Neutrophil (primary cell): ENCODE results near the gene LRFN2.

Experiments
- H3K27ac ChIP-seq: fragments of 200-600 bp; sonication (generic); 2 replicates; pipeline ENCODE4 v1.5.1; 2016; ENCODE audit warnings: mild to moderate bottlenecking, moderate library complexity
- H3K27me3 ChIP-seq: fragments of 200-600 bp; sonication (generic); 2 replicates; pipeline ENCODE4 v1.6.0; 2016; ENCODE audit warnings: mild to moderate bottlenecking
- H3K36me3 ChIP-seq: fragments of 200-600 bp; sonication (generic); 2 replicates; pipeline ENCODE4 v1.5.1; 2017
- H3K4me1 ChIP-seq, 2 experiments: fragments of 200-600 bp in 1 of 2; sonication (generic) in 1 of 2; 1 replicate in 1 of 2; 2 replicates in 1 of 2; pipeline versions ENCODE4 v1.5.1 to v1.6.1; 2013 to 2016; ENCODE audit warnings: low read depth in 1 of 2, low read length in 1 of 2, mild to moderate bottlenecking in 1 of 2, moderate library complexity in 1 of 2; ENCODE audit not compliant: control insufficient read depth in 1 of 2, insufficient read depth in 1 of 2
- H3K4me3 ChIP-seq, 2 experiments: fragments of 200-600 bp in 1 of 2; sonication (generic) in 1 of 2; 1 replicate in 1 of 2; 2 replicates in 1 of 2; pipeline ENCODE4 v1.5.1; 2013 to 2016; ENCODE audit warnings: low read depth in 1 of 2, low read length in 1 of 2, mild to moderate bottlenecking in 1 of 2, moderate library complexity in 1 of 2
- H3K9me3 ChIP-seq: fragments of 200-600 bp; sonication (generic); 2 replicates; pipeline ENCODE4 v1.5.1; 2016
- CTCF ChIP-seq: fragments of 200-600 bp; sonication (generic); IDR thresholded peaks from 2 replicates; pipeline ENCODE4 v1.5.1; 2016; ENCODE audit warnings: antibody characterized with exemption

Gene LRFN2

GRCh38 chr6:40528051-40528450 is 59.1 kb downstream of the LRFN2 start:
- Histone ChIP-seq H3K4me3 (no peak overlapping the region), H3K9me3 (no peaks in the 10 kb centered on the region), H3K36me3 (no peaks in the 10 kb centered on the region), H3K27ac (no peak overlapping the region), H3K27me3 (no peaks in the 10 kb centered on the region), H3K4me1 (no peaks in the 10 kb centered on the region)
- no peak for TF ChIP-seq CTCF

- H3K36me3 ChIP-seq: no peaks in the 10 kb centered on the region
- H3K27me3 ChIP-seq: no peaks in the 10 kb centered on the region
- no peak overlapping the region for H3K4me3 ChIP-seq
- H3K9me3 ChIP-seq: no peaks in the 10 kb centered on the region
- no peak for TF ChIP-seq CTCF
- no peaks in the 10 kb centered on the region for H3K4me1 ChIP-seq
- no peak overlapping the region for H3K27ac ChIP-seq
Measured at GRCh38 chr6:40526036-40526435, 61.1 kb downstream of the LRFN2 start.

GRCh38 chr6:40524797-40525585 is 62.2 kb downstream of the LRFN2 start:
- Histone ChIP-seq H3K4me3 (no peak overlapping the region), H3K36me3 (no peaks in the 10 kb centered on the region), H3K27me3 (peaks cover 9% of the 10 kb centered on the region), H3K4me1 (no peaks in the 10 kb centered on the region), H3K9me3 (no peaks in the 10 kb centered on the region), H3K27ac (no peak overlapping the region)
- no peak for TF ChIP-seq CTCF

- no peak overlapping the region for H3K27ac ChIP-seq
- peaks cover 11% of the 10 kb centered on the region for H3K27me3 ChIP-seq
- TF ChIP-seq CTCF: no peak
- no peaks in the 10 kb centered on the region for H3K4me1 ChIP-seq
- H3K9me3 ChIP-seq: no peaks in the 10 kb centered on the region
- no peak overlapping the region for H3K4me3 ChIP-seq
- no peaks in the 10 kb centered on the region for H3K36me3 ChIP-seq
Measured at GRCh38 chr6:40523505-40524172, 63.5 kb downstream of the LRFN2 start.

- no peaks in the 10 kb centered on the region for H3K9me3 ChIP-seq
- TF ChIP-seq CTCF: no peak
- no peak overlapping the region for H3K27ac ChIP-seq
- H3K4me3 ChIP-seq: no peak overlapping the region
- peaks cover 11% of the 10 kb centered on the region for H3K27me3 ChIP-seq
- no peaks in the 10 kb centered on the region for H3K36me3 ChIP-seq
- no peaks in the 10 kb centered on the region for H3K4me1 ChIP-seq
Measured at GRCh38 chr6:40521496-40521895, 65.7 kb downstream of the LRFN2 start.
